ENCODE data around the gene LGALS1. TPM values are rescaled to one million over a fixed set of nuclear protein-coding genes. Genes with fewer than 3 reads are reported as not detected.

Gene LGALS1
- total and polyA plus RNA-seq, 9 of the 15 experiments (the other 6 are each of a cell fraction or from before 2014, with no cell fraction given): 160 to 800 (median 330) TPM

DNA sequence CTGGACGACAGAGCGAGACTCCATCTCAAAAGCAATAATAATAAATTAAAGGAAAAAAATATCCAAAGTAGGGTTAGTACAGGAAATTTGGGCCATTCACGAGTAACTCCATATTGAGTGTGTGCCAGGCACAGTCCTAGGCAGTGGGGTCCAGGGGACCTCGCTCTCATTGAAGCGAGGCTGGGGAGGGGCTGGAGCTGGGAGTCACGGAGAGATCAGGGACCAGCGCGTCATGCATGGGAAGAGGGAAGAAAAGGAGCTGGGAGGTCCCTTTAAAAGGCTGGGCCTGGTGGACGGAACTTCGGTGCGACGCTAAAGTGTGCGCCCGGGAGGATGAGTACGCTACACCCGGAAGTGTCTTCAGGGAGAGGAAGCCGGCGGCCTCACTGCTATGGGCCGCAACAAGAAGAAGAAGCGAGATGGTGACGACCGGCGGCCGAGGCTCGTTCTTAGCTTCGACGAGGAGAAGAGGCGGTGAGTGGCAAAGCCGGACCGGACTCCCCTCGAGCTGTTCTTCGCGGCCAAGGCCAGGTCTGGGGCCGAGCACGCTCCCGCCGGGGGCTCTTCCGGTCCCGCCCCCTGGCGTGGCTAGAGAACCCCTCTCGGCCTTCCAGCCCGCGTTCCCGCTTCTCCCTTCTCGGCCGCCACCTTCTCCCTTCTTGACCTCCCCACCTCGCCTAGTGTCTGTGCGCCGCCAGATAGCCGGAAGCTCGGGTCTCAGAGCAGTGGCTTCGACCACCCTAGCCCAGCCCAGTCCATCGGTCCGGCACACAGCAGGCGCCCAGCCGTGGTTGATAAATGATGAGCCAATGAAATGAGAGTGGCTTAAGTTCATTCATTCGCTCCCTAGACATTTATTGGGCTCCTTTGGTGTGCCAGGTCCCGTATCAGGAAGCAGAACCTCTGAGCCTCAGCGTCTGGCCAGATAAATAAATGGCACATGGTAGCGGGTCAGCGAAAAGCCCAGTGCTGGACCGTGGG lies 10.9 kb downstream of the LGALS1 start, which contains the start of gene NOL12 (continued):
- TF ChIP-seq POLR2AphosphoS5 (IDR thresholded peaks at IDR 0.05; ENCODE audit: control insufficient read depth, insufficient read depth, low read depth, low read length) (peak; percentile 54; the same call in 1 of the 2 replicates), ZKSCAN1 (IDR thresholded peaks at IDR 0.05; ENCODE audit: low read depth, low read length) (no peak), TAF9B (IDR thresholded peaks at IDR 0.05; ENCODE audit: partially characterized antibody) (peak; percentile 76), JUN (IDR thresholded peaks at IDR 0.05; ENCODE audit: borderline replicate concordance, low read depth, low read length) (0 out of 2 replicates have a peak, but pooled peaks have one; percentile 25), JUN (CRISPR knock-in tag; IDR thresholded peaks at IDR 0.05; ENCODE audit: borderline replicate concordance) (no peak), MXI1 (IDR thresholded peaks at IDR 0.05; ENCODE audit: low read depth, low read length) (0 out of 2 replicates have a peak, but pooled peaks have one; percentile 10), NCOA1 (IDR thresholded peaks at IDR 0.05; ENCODE audit: low read depth) (peak; percentile 98), U2AF2 (optimal IDR thresholded peaks at IDR 0.05; ENCODE audit: low read depth, low read length) (no peak), ELF2 (CRISPR knock-in tag; IDR thresholded peaks at IDR 0.05) (peak; percentile 90), L3MBTL2 (IDR thresholded peaks at IDR 0.05) (peak; percentile 62), NFYB (IDR thresholded peaks at IDR 0.05; ENCODE audit: extremely low read depth, insufficient read length) (no peak), FOXM1 (IDR thresholded peaks at IDR 0.05; ENCODE audit: low read depth) (0 out of 2 replicates have a peak, but pooled peaks have one; percentile 34), FOXM1 (CRISPR knock-in tag; IDR thresholded peaks at IDR 0.05; ENCODE audit: low read depth) (no peak), RB1 (IDR thresholded peaks at IDR 0.05; ENCODE audit: low read depth) (0 out of 2 replicates have a peak, but pooled peaks have one; percentile 42), ATF1 (CRISPR knock-in tag; IDR thresholded peaks at IDR 0.05) (no peak), ATF1 (tag; IDR thresholded peaks at IDR 0.05) (peak; percentile 80), MTA1 (IDR thresholded peaks at IDR 0.05; ENCODE audit: borderline replicate concordance) (peak; percentile 72; the same call in 1 of the 2 replicates), ZC3H11A (IDR thresholded peaks at IDR 0.05; ENCODE audit: low read depth, low read length) (peak; percentile 54; the same call in 1 of the 2 replicates), ZNF764 (CRISPR knock-in tag; IDR thresholded peaks at IDR 0.05; ENCODE audit: low read depth) (no peak)
- TF ChIP-seq, protein P1, sequence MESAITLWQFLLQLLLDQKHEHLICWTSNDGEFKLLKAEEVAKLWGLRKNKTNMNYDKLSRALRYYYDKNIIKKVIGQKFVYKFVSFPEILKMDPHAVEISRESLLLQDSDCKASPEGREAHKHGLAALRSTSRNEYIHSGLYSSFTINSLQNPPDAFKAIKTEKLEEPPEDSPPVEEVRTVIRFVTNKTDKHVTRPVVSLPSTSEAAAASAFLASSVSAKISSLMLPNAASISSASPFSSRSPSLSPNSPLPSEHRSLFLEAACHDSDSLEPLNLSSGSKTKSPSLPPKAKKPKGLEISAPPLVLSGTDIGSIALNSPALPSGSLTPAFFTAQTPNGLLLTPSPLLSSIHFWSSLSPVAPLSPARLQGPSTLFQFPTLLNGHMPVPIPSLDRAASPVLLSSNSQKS (CRISPR knock-in tag; IDR thresholded peaks at IDR 0.05): no peak
- TF ChIP-seq, protein P2, sequence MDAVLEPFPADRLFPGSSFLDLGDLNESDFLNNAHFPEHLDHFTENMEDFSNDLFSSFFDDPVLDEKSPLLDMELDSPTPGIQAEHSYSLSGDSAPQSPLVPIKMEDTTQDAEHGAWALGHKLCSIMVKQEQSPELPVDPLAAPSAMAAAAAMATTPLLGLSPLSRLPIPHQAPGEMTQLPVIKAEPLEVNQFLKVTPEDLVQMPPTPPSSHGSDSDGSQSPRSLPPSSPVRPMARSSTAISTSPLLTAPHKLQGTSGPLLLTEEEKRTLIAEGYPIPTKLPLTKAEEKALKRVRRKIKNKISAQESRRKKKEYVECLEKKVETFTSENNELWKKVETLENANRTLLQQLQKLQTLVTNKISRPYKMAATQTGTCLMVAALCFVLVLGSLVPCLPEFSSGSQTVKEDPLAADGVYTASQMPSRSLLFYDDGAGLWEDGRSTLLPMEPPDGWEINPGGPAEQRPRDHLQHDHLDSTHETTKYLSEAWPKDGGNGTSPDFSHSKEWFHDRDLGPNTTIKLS (IDR thresholded peaks at IDR 0.05; ENCODE audit: borderline replicate concordance, low read depth): peak; percentile 62; the same call in 1 of the 2 replicates
- TF ChIP-seq, protein P3, sequence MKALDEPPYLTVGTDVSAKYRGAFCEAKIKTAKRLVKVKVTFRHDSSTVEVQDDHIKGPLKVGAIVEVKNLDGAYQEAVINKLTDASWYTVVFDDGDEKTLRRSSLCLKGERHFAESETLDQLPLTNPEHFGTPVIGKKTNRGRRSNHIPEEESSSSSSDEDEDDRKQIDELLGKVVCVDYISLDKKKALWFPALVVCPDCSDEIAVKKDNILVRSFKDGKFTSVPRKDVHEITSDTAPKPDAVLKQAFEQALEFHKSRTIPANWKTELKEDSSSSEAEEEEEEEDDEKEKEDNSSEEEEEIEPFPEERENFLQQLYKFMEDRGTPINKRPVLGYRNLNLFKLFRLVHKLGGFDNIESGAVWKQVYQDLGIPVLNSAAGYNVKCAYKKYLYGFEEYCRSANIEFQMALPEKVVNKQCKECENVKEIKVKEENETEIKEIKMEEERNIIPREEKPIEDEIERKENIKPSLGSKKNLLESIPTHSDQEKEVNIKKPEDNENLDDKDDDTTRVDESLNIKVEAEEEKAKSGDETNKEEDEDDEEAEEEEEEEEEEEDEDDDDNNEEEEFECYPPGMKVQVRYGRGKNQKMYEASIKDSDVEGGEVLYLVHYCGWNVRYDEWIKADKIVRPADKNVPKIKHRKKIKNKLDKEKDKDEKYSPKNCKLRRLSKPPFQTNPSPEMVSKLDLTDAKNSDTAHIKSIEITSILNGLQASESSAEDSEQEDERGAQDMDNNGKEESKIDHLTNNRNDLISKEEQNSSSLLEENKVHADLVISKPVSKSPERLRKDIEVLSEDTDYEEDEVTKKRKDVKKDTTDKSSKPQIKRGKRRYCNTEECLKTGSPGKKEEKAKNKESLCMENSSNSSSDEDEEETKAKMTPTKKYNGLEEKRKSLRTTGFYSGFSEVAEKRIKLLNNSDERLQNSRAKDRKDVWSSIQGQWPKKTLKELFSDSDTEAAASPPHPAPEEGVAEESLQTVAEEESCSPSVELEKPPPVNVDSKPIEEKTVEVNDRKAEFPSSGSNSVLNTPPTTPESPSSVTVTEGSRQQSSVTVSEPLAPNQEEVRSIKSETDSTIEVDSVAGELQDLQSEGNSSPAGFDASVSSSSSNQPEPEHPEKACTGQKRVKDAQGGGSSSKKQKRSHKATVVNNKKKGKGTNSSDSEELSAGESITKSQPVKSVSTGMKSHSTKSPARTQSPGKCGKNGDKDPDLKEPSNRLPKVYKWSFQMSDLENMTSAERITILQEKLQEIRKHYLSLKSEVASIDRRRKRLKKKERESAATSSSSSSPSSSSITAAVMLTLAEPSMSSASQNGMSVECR (CRISPR knock-in tag; IDR thresholded peaks at IDR 0.05): peak; percentile 63; the same call in 1 of the 2 replicates

Measured in K562 (cell line).